B cell (primary cell): Measurements from ENCODE around the gene EIF3I. TPM values are rescaled to one million over a fixed set of nuclear protein-coding genes. Genes with fewer than 3 reads are reported as not detected.

Experiments
- ATAC-seq: fragments of 200-7000 bp; cut with Tn5 transposase; one replicate; pipeline ENCODE4 v1.10.0; 2021; ENCODE audit warnings: low read depth, mild to moderate bottlenecking, moderate number of reproducible peaks, moderate library complexity
- CTCF ChIA-PET: fragments of 350-600 bp; sonication (Branson Sonifier 250); formaldehyde crosslinking; loops from one replicate; lab custom pipeline; 2021; ENCODE audit warnings: antibody characterized with exemption, inconsistent platforms; lab: Charles Lee
- POLR2A ChIA-PET: fragments of 350-600 bp; sonication (Branson Sonifier 250); formaldehyde crosslinking; loops from one replicate; lab custom pipeline; 2021; ENCODE audit warnings: antibody characterized with exemption; lab: Charles Lee
- DNase-seq: peaks from one replicate; pipeline ENCODE4 v3.0.0; 2013
- H2AFZ ChIP-seq: 2 replicates; pipeline ENCODE4 v1.6.1; 2012; ENCODE audit warnings: mild to moderate bottlenecking, low read depth, low read length; ENCODE audit not compliant: insufficient read depth, poor library complexity, severe bottlenecking
- H3K27ac ChIP-seq, 2 donors: 1 replicate in 1 of 2; 2 replicates in 1 of 2; pipeline ENCODE4 v1.5.1; 2012 to 2013; ENCODE audit warnings: low read length in 2 of 2, mild to moderate bottlenecking in 2 of 2, moderate library complexity in 1 of 2
- H3K27me3 ChIP-seq, 4 experiments: fragments of 200-600 bp in 1 of 4; sonication (generic) in 1 of 4; replicated peaks in 1 of 4; 1 replicate in 2 of 4; 2 replicates in 2 of 4; pipeline versions ENCODE4 v1.6.1 to v1.7.0; 2013 to 2016; ENCODE audit warnings: low read length in 3 of 4, mild to moderate bottlenecking in 2 of 4, mixed read lengths in 1 of 4, moderate library complexity in 1 of 4; ENCODE audit not compliant: insufficient read depth in 4 of 4, control insufficient read depth in 3 of 4; ENCODE audit errors: control extremely low read depth in 1 of 4
- H3K36me3 ChIP-seq, 2 experiments: replicated peaks in 1 of 2; 1 replicate in 1 of 2; 2 replicates in 1 of 2; pipeline versions ENCODE4 v1.6.1 to v1.7.1; 2013; ENCODE audit warnings: low read length in 1 of 2; ENCODE audit not compliant: insufficient read depth in 2 of 2, control insufficient read depth in 1 of 2; ENCODE audit errors: control extremely low read depth in 1 of 2, extremely low read depth in 1 of 2
- H3K4me1 ChIP-seq, 2 donors: fragments of 200-600 bp in 1 of 2; sonication (generic) in 1 of 2; 1 replicate in 1 of 2; 2 replicates in 1 of 2; pipeline versions ENCODE4 v1.5.1 to v1.6.1; 2013 to 2017; ENCODE audit warnings: low read length in 2 of 2; ENCODE audit not compliant: control insufficient read depth in 2 of 2, insufficient read depth in 2 of 2
- H3K4me2 ChIP-seq: replicated peaks from 2 replicates; pipeline ENCODE3; 2012; ENCODE audit warnings: mild to moderate bottlenecking, low read depth, low read length; ENCODE audit not compliant: poor library complexity, severe bottlenecking
- H3K4me3 ChIP-seq, 5 experiments: fragments of 200-600 bp in 1 of 5; sonication (generic) in 1 of 5; 1 replicate in 3 of 5; 2 replicates in 2 of 5; pipeline versions ENCODE4 v1.5.1 to v1.7.0; 2011 to 2016; ENCODE audit warnings: low read length in 4 of 5, mild to moderate bottlenecking in 4 of 5, low read depth in 2 of 5, control low read depth in 1 of 5, moderate library complexity in 1 of 5; ENCODE audit not compliant: insufficient read depth in 1 of 5; ENCODE audit errors: control extremely low read depth in 1 of 5, extremely low read depth in 1 of 5
- H3K79me2 ChIP-seq: fragments of 200-600 bp; sonication (generic); one replicate; pipeline ENCODE4 v1.6.0; 2016; ENCODE audit warnings: low read length; ENCODE audit not compliant: control insufficient read depth, insufficient read depth
- H3K9ac ChIP-seq: fragments of 200-600 bp; sonication (generic); 2 replicates; pipeline ENCODE4 v1.6.1; 2017; ENCODE audit warnings: mild to moderate bottlenecking, low read length, moderate library complexity
- H3K9me3 ChIP-seq, 3 donors: one replicate each; pipeline versions ENCODE4 v1.6.1 to v1.7.1; 2013; ENCODE audit warnings: low read length in 2 of 3; ENCODE audit not compliant: control insufficient read depth in 2 of 3, insufficient read depth in 1 of 3; ENCODE audit errors: control extremely low read depth in 1 of 3
- H4K20me1 ChIP-seq: 2 replicates; pipeline ENCODE4 v1.6.0; 2012; ENCODE audit warnings: mild to moderate bottlenecking, low read length; ENCODE audit not compliant: insufficient read depth, control insufficient read depth, poor library complexity, severe bottlenecking
- H3K27ac Mint-ChIP-seq: one replicate; pipeline ENCODE4 v1.8.0; 2021; ENCODE audit warnings: mixed read lengths
- H3K27me3 Mint-ChIP-seq: one replicate; pipeline ENCODE4 v1.8.0; 2021; ENCODE audit warnings: mixed read lengths
- H3K4me1 Mint-ChIP-seq: one replicate; pipeline ENCODE4 v1.8.0; 2021; ENCODE audit warnings: mixed read lengths
- H3K4me3 Mint-ChIP-seq: one replicate; pipeline ENCODE4 v1.8.0; 2021; ENCODE audit warnings: mixed read lengths
- H3K9me3 Mint-ChIP-seq: one replicate; pipeline ENCODE4 v1.8.0; 2022; ENCODE audit warnings: mixed read lengths; ENCODE audit not compliant: insufficient read depth
- EZH2 ChIP-seq: IDR thresholded peaks from 2 replicates; pipeline ENCODE4 v1.6.1; 2012; ENCODE audit warnings: borderline replicate concordance, low read depth, mild to moderate bottlenecking, moderate library complexity, low read length; ENCODE audit not compliant: insufficient read depth, poor library complexity, severe bottlenecking
- whole genome bisulfite sequencing: methylation state at CpG from one replicate; pipeline ENCODE4 v1.1.5; 2013; ENCODE audit warnings: missing lambda C conversion rate; ENCODE audit not compliant: insufficient coverage; 5-methylcytosine and 5-hydroxymethylcytosine counted together
- intact Hi-C: fragments of 100-400 bp; cut with micrococcal nuclease; formaldehyde crosslinking; loops from one replicate; pipeline ENCODE4 v1.10.0; 2022
- polyA plus RNA-seq: library from polyadenylated mRNA; depleted of rRNA; stranded (reverse); fragments of >200 nt; gene quantifications from 2 replicates; pipeline ENCODE4 v1.2.3, GENCODE V29; 2012
- total RNA-seq, 2 donors: library from RNA; stranded (reverse); fragments of 120-200 nt in 1 of 2; gene quantifications; 1 replicate in 1 of 2; 2 replicates in 1 of 2; pipeline versions ENCODE4 v1.2.3 to v1.2.4, GENCODE V29; 2013 to 2022
- TF ChIP-seq, protein P1 (sequence below): fragments of 200-600 bp; IDR thresholded peaks from one replicate; pipeline ENCODE4 v1.8.0; 2022; ENCODE audit warnings: antibody characterized with exemption, mild to moderate bottlenecking

Gene EIF3I
- total and polyA plus RNA-seq, 2 donors (not counting 1 experiment from before 2014, with no cell fraction given) = 87.0 to 130 TPM

DNA sequence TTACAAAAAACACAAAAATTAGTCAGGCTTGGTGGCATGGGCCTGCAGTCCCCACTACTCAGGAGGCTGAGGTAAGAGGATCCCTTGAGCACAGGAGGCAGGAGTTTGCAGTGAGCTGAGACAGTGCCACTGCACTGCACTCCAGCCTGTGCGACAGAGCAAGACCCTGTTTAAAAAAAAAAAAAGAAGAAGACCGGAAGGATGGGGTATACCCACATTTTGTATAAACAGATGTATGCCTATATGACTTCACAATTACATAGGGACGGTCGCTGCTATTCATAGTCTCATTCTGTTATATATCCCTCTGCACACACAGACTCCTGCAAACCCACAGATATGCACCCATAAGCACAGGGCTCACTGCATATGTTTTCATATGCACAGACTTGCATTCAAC, 41.5 kb downstream of the EIF3I start:
- Histone ChIP-seq H3K4me1 (peaks cover 22 to 28% of the 10 kb centered on the region in 2 donors), H3K27ac (peak overlapping the region; percentile 32 to 39), H3K4me3 (peak overlapping the region in 1 of 5 experiments; percentile 11), H2AFZ (peak overlapping the region; percentile 23), H4K20me1 (no peaks in the 10 kb centered on the region), H3K9ac (peak overlapping the region; percentile 10), H3K79me2 (peaks cover 72% of the 10 kb centered on the region), H3K4me2 (peak overlapping the region; percentile 52), H3K9me3 (peaks cover 0 to 2% (median 0%) of the 10 kb centered on the region in 3 donors), H3K36me3 (peaks cover 0 to 3% of the 10 kb centered on the region in 2 experiments), H3K27me3 (no peaks in the 10 kb centered on the region)
- DNase-seq (peak; percentile 51), ATAC-seq (peak; percentile 71)
- WGBS = no CpG with 5 or more reads among the region's 4 CpGs
- TF ChIP-seq, protein P1, sequence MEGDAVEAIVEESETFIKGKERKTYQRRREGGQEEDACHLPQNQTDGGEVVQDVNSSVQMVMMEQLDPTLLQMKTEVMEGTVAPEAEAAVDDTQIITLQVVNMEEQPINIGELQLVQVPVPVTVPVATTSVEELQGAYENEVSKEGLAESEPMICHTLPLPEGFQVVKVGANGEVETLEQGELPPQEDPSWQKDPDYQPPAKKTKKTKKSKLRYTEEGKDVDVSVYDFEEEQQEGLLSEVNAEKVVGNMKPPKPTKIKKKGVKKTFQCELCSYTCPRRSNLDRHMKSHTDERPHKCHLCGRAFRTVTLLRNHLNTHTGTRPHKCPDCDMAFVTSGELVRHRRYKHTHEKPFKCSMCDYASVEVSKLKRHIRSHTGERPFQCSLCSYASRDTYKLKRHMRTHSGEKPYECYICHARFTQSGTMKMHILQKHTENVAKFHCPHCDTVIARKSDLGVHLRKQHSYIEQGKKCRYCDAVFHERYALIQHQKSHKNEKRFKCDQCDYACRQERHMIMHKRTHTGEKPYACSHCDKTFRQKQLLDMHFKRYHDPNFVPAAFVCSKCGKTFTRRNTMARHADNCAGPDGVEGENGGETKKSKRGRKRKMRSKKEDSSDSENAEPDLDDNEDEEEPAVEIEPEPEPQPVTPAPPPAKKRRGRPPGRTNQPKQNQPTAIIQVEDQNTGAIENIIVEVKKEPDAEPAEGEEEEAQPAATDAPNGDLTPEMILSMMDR = no peak
- no peak for TF ChIP-seq EZH2
- H3K27me3 Mint-ChIP-seq = no peaks in the 10 kb centered on the region
- ChIA-PET CTCF (interaction anchor here (1.7 kb wide), 1 partner anchor 8 kb away, joined by 6 read pairs; no protein-coding TSS in a partner anchor), POLR2A (interaction anchor here (1.3 kb wide), 1 partner anchor 13 kb away, joined by 4 read pairs; the partner anchor contains the start of gene LCK)
- peak overlapping the region; percentile 62 for H3K4me3 Mint-ChIP-seq
- H3K9me3 Mint-ChIP-seq = no peaks in the 10 kb centered on the region
- peak overlapping the region; percentile 72 for H3K27ac Mint-ChIP-seq
- peaks cover 30% of the 10 kb centered on the region for H3K4me1 Mint-ChIP-seq
- intact Hi-C loops = loop anchor here (2.0 kb wide), 1 partner anchor 13 kb away; the partner anchor contains the start of gene LCK

DNA sequence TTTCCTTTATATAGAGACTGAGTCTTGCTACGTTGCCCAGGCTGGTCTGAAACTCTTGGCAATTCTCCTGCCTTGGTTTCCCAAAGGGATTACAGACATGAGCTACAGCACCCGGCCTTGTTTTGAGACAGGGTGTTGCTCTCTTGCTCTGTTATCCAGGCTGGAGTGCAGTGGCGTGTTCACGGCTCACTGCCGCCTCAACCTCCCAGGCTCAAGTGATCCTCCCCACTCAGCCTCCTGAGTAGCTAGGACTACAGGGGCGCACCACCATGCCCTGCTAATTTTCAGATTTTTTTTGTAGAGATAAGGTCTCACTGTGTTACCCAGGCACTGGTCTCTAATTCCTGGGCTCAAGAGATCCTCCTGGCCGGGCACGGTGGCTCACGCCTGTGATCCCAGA, 43.6 kb downstream of the EIF3I start:
- H3K4me3 Mint-ChIP-seq = no peak overlapping the region
- H4K20me1 ChIP-seq = no peaks in the 10 kb centered on the region
- H3K27me3 ChIP-seq = no peaks in the 10 kb centered on the region
- H3K36me3 ChIP-seq = no peaks in the 10 kb centered on the region
- H2AFZ ChIP-seq = no peak overlapping the region
- ATAC-seq (no peak), DNase-seq (no peak)
- intact Hi-C loops = loop anchor here (1.0 to 2.0 kb wide), 2 partner anchors 10 to 15 kb away; partner anchors contain the start of gene LCK
- 100% methylated on average over 6 of the region's 9 CpGs for WGBS
- no peak overlapping the region for H3K4me3 ChIP-seq
- CTCF ChIA-PET = interaction anchor here (1.3 to 1.8 kb wide), 2 partner anchors 25 to 51 kb away, joined by 3 to 9 read pairs; no protein-coding TSS in a partner anchor
- H3K9ac ChIP-seq = no peak overlapping the region
- H3K27ac ChIP-seq = no peak overlapping the region
- no peaks in the 10 kb centered on the region for H3K9me3 Mint-ChIP-seq
- H3K9me3 ChIP-seq = peaks cover 0 to 2% (median 0%) of the 10 kb centered on the region in 3 donors
- H3K4me2 ChIP-seq = no peak overlapping the region
- peaks cover 27% of the 10 kb centered on the region for H3K4me1 Mint-ChIP-seq
- no peaks in the 10 kb centered on the region for H3K27me3 Mint-ChIP-seq
- POLR2A ChIA-PET = interaction anchor here (1.3 to 1.7 kb wide), 2 partner anchors 10 to 25 kb away, joined by 3 to 4 read pairs; no protein-coding TSS in a partner anchor
- H3K27ac Mint-ChIP-seq = no peak overlapping the region
- peaks cover 22 to 28% of the 10 kb centered on the region in 2 donors for H3K4me1 ChIP-seq
- no peak for TF ChIP-seq EZH2
- TF ChIP-seq, protein P1 = no peak
- peaks cover 56% of the 10 kb centered on the region for H3K79me2 ChIP-seq
